Activated T-cell treated with anti-CD3 and anti-CD28 coated beads, Interleukin-2, amount 50 U/mL, for 24 hours (primary cell): Measurements from ENCODE around the gene NLRP13.

ENCODE experiments used
- DNase-seq: peaks from one replicate; pipeline ENCODE4 v3.0.0-alpha.2; 2020
- H3K27ac Mint-ChIP-seq: 2 replicates; pipeline ENCODE4 v1.8.0; 2020; ENCODE audit warnings: mild to moderate bottlenecking, mixed read lengths
- H3K27me3 Mint-ChIP-seq: 2 replicates; pipeline ENCODE4 v1.8.0; 2020; ENCODE audit warnings: mixed read lengths
- H3K36me3 Mint-ChIP-seq: 2 replicates; pipeline ENCODE4 v1.8.0; 2020; ENCODE audit warnings: low read depth, mixed read lengths
- H3K4me1 Mint-ChIP-seq: 2 replicates; pipeline ENCODE4 v1.8.0; 2020; ENCODE audit warnings: low read depth, mixed read lengths
- H3K4me3 Mint-ChIP-seq: 2 replicates; pipeline ENCODE4 v1.8.0; 2020; ENCODE audit warnings: mild to moderate bottlenecking, moderate library complexity, mixed read lengths
- H3K9me3 Mint-ChIP-seq: 2 replicates; pipeline ENCODE4 v1.8.0; 2020; ENCODE audit warnings: mixed read lengths

NLRP13 gene

DNA sequence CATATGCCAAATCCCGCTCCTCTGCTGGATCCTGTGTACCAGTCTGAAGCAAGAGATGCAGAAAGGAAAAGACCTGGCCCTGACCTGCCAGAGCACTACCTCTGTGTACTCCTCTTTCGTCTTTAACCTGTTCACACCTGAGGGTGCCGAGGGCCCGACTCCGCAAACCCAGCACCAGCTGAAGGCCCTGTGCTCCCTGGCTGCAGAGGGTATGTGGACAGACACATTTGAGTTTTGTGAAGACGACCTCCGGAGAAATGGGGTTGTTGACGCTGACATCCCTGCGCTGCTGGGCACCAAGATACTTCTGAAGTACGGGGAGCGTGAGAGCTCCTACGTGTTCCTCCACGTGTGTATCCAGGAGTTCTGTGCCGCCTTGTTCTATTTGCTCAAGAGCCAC is 73.7 kb downstream of the NLRP13 start:
- peaks cover 4% of the 10 kb centered on the region for H3K9me3 Mint-ChIP-seq
- no peaks in the 10 kb centered on the region for H3K27me3 Mint-ChIP-seq

DNA sequence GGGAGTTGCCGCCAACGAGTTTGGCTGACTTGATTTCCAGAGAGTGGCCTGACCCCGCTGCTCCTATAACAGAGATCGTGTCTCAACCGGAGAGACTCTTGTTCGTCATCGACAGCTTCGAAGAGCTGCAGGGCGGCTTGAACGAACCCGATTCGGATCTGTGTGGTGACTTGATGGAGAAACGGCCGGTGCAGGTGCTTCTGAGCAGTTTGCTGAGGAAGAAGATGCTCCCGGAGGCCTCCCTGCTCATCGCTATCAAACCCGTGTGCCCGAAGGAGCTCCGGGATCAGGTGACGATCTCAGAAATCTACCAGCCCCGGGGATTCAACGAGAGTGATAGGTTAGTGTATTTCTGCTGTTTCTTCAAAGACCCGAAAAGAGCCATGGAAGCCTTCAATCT is 74.2 kb downstream of the NLRP13 start:
- Mint-ChIP-seq H3K4me1 (no peaks in the 10 kb centered on the region), H3K27ac (no peak overlapping the region), H3K9me3 (peaks cover 4% of the 10 kb centered on the region), H3K4me3 (no peak overlapping the region), H3K27me3 (no peaks in the 10 kb centered on the region), H3K36me3 (no peaks in the 10 kb centered on the region)
- DNase-seq, result no peak

More for the DNA sequence above, 73.7 kb downstream of the NLRP13 start:
- Mint-ChIP-seq H3K4me3 (no peak overlapping the region), H3K4me1 (no peaks in the 10 kb centered on the region), H3K27ac (no peak overlapping the region), H3K36me3 (no peaks in the 10 kb centered on the region)
- no peak for DNase-seq

DNA sequence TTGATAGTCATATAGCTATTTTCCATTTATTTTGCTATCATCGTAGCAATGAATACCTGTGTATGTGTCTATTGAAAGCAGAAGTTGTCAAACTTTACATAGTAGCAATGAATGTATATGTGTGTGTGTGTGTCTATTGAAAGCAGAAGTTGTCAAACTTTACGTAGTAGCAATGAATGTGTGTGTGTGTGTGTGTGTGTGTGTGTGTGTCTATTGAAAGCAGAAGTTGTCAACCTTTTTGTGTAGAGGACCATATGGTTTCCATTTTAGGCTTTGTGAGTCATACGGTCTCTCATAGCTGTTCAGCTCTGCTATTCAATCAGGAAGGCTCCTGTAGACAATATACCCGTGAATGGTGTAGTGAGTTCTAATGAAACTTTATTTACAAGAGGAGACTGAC is 75.0 kb downstream of the NLRP13 start:
- Mint-ChIP-seq H3K9me3 (peaks cover 5% of the 10 kb centered on the region), H3K27me3 (no peaks in the 10 kb centered on the region), H3K4me1 (no peaks in the 10 kb centered on the region), H3K36me3 (no peaks in the 10 kb centered on the region), H3K27ac (no peak overlapping the region), H3K4me3 (no peak overlapping the region)
- no peak for DNase-seq

DNA sequence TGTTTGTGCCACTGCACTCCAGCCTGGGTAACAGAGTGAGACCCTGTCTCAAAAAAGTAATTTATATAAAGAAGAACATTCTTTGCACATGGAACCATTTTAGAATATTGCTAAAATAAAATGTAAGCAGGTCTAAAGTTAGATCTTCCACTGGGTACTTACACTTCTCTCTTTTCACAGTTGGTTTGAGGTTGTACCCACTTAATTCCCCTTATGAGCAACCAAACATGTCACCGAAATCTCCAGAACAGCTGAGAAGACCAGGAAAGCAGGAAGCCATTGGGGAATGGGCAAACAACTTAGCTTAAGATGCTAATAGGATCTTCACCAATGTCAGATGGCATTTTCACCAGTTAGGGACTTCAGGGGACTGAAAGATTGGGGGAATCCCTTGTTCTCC is 77.0 kb downstream of the NLRP13 start:
- H3K4me3 Mint-ChIP-seq, result no peak overlapping the region
- H3K36me3 Mint-ChIP-seq, result no peaks in the 10 kb centered on the region
- H3K4me1 Mint-ChIP-seq, result no peaks in the 10 kb centered on the region
- H3K27ac Mint-ChIP-seq, result no peak overlapping the region
- DNase-seq, result no peak
- H3K27me3 Mint-ChIP-seq, result no peaks in the 10 kb centered on the region
- peaks cover 10% of the 10 kb centered on the region for H3K9me3 Mint-ChIP-seq
